ENCODE measurements around the gene ATP13A2. TPM values are rescaled to one million over a fixed set of nuclear protein-coding genes. Genes with fewer than 3 reads are reported as not detected.

Gene ATP13A2
- polyA plus RNA-seq, 1 experiment = 5.6 TPM

- no peak for TF ChIP-seq CTCF (IDR thresholded peaks at IDR 0.05; ENCODE audit: low read depth, low read length)
- DNase-seq (ENCODE audit: low read depth, low spot score) = no peak
- no peaks in the 10 kb centered on the region; the same call in 1 of the 2 replicates for H3K9me3 ChIP-seq (ENCODE audit: control insufficient read depth, insufficient read depth, low read length)
- H3K4me3 ChIP-seq (ENCODE audit: low read depth, low read length) = peak overlapping the region; percentile 72
- CTCF ChIA-PET = interaction anchor here (1.5 to 2.5 kb wide), 2 partner anchors 19 to 28 kb away, joined by 4 to 9 read pairs; no protein-coding TSS in a partner anchor
- H3K27me3 ChIP-seq (ENCODE audit: control insufficient read depth, insufficient read depth, low read length) = no peaks in the 10 kb centered on the region
- peak overlapping the region; percentile 87 for H3K27ac ChIP-seq (ENCODE audit: low read depth, low read length)
- POLR2A ChIA-PET = interaction anchor here (0.5 to 2.8 kb wide), 3 partner anchors 10 to 13 kb away, joined by 3 to 12 read pairs (median 5); no protein-coding TSS in a partner anchor
Measured at GRCh38 chr1:16979475-16980327, 32.0 kb downstream of the ATP13A2 start.

- peak overlapping the region; percentile 87 for H3K27ac ChIP-seq (ENCODE audit: low read depth, low read length)
- ChIA-PET CTCF (interaction anchor here (1.5 to 2.5 kb wide), 2 partner anchors 18 to 27 kb away, joined by 5 to 9 read pairs; no protein-coding TSS in a partner anchor), POLR2A (interaction anchor here (0.9 to 2.8 kb wide), 3 partner anchors 12 to 25 kb away, joined by 3 to 12 read pairs (median 4); no protein-coding TSS in a partner anchor)
- H3K9me3 ChIP-seq (ENCODE audit: control insufficient read depth, insufficient read depth, low read length) = no peaks in the 10 kb centered on the region; the same call in 1 of the 2 replicates
- H3K4me3 ChIP-seq (ENCODE audit: low read depth, low read length) = peak overlapping the region; percentile 72
- H3K27me3 ChIP-seq (ENCODE audit: control insufficient read depth, insufficient read depth, low read length) = no peaks in the 10 kb centered on the region
- DNase-seq (ENCODE audit: low read depth, low spot score) = peak; percentile 82
- no peak for TF ChIP-seq CTCF (IDR thresholded peaks at IDR 0.05; ENCODE audit: low read depth, low read length)
Measured at GRCh38 chr1:16978567-16979474, 32.9 kb downstream of the ATP13A2 start.

- ChIA-PET CTCF (interaction anchor here (1.1 to 2.5 kb wide), 3 partner anchors 16 to 26 kb away, joined by 3 to 9 read pairs (median 5); no protein-coding TSS in a partner anchor), POLR2A (interaction anchor here (0.9 to 2.8 kb wide), 3 partner anchors 11 to 26 kb away, joined by 3 to 12 read pairs (median 4); no protein-coding TSS in a partner anchor)
- no peak for TF ChIP-seq CTCF (IDR thresholded peaks at IDR 0.05; ENCODE audit: low read depth, low read length)
- Histone ChIP-seq H3K4me3 (ENCODE audit: low read depth, low read length) (0 out of 2 replicates have a peak overlapping the region, but pooled peaks have one; percentile 25), H3K9me3 (ENCODE audit: control insufficient read depth, insufficient read depth, low read length) (no peaks in the 10 kb centered on the region; the same call in 1 of the 2 replicates), H3K27me3 (ENCODE audit: control insufficient read depth, insufficient read depth, low read length) (no peaks in the 10 kb centered on the region), H3K27ac (ENCODE audit: low read depth, low read length) (peak overlapping the region; percentile 87)
- DNase-seq (ENCODE audit: low read depth, low spot score) = no peak
Measured at GRCh38 chr1:16978139-16978538, 33.6 kb downstream of the ATP13A2 start.

GRCh38 chr1:16977377-16977776, 34.4 kb downstream of the ATP13A2 start:
- no peak for TF ChIP-seq CTCF (IDR thresholded peaks at IDR 0.05; ENCODE audit: low read depth, low read length)
- Histone ChIP-seq H3K4me3 (ENCODE audit: low read depth, low read length) (no peak overlapping the region), H3K27ac (ENCODE audit: low read depth, low read length) (no peak overlapping the region), H3K9me3 (ENCODE audit: control insufficient read depth, insufficient read depth, low read length) (no peaks in the 10 kb centered on the region; the same call in 1 of the 2 replicates), H3K27me3 (ENCODE audit: control insufficient read depth, insufficient read depth, low read length) (no peaks in the 10 kb centered on the region)
- ChIA-PET POLR2A (no interaction called here), CTCF (interaction anchor here (1.1 to 1.5 kb wide), 2 partner anchors 15 to 26 kb away, joined by 3 to 5 read pairs; no protein-coding TSS in a partner anchor)
- no peak for DNase-seq (ENCODE audit: low read depth, low spot score)

Data from AG04450 (cell line).